Duodenal mucosa (tissue), 2 donors: ENCODE data around the gene ACACB.

Source experiments
- H3K27ac ChIP-seq: one replicate; pipeline ENCODE4 v1.7.0; 2013; ENCODE audit warnings: low read depth, low read length
- H3K27me3 ChIP-seq, 2 donors: one replicate each; pipeline ENCODE4 v1.7.0; 2013; ENCODE audit warnings: low read length in 2 of 2, control low read depth in 1 of 2; ENCODE audit not compliant: insufficient read depth in 2 of 2, control insufficient read depth in 1 of 2
- H3K36me3 ChIP-seq, 2 donors: one replicate each; pipeline ENCODE4 v1.7.0; 2013; ENCODE audit warnings: low read length in 2 of 2, control low read depth in 1 of 2; ENCODE audit not compliant: insufficient read depth in 2 of 2, control insufficient read depth in 1 of 2
- H3K4me1 ChIP-seq, 2 donors: one replicate each; pipeline ENCODE4 v1.7.0; 2013; ENCODE audit warnings: low read length in 2 of 2, control low read depth in 1 of 2; ENCODE audit not compliant: insufficient read depth in 2 of 2, control insufficient read depth in 1 of 2
- H3K4me3 ChIP-seq, 2 donors: one replicate each; pipeline ENCODE4 v1.7.0; 2013; ENCODE audit warnings: low read length in 2 of 2, low read depth in 1 of 2
- H3K9ac ChIP-seq, 2 donors: one replicate each; pipeline ENCODE4 v1.7.0; 2013; ENCODE audit warnings: low read length in 2 of 2, low read depth in 1 of 2
- H3K9me3 ChIP-seq, 2 donors: one replicate each; pipeline ENCODE4 v1.7.0; 2013; ENCODE audit warnings: low read length in 2 of 2, control low read depth in 1 of 2; ENCODE audit not compliant: control insufficient read depth in 1 of 2

The ACACB gene

GRCh38 chr12:109154451-109155438 is 38.4 kb downstream of the ACACB start:
- H3K4me3 ChIP-seq, result peak overlapping the region; percentile 74 to 75
- peak overlapping the region; percentile 71 to 74 for H3K9ac ChIP-seq
- H3K4me1 ChIP-seq, result peaks cover 23 to 38% of the 10 kb centered on the region in 2 donors
- no peaks in the 10 kb centered on the region for H3K9me3 ChIP-seq
- no peaks in the 10 kb centered on the region for H3K36me3 ChIP-seq
- peak overlapping the region; percentile 86 for H3K27ac ChIP-seq
- H3K27me3 ChIP-seq, result no peaks in the 10 kb centered on the region

GRCh38 chr12:109156036-109156435 is 39.6 kb downstream of the ACACB start:
- H3K4me1 ChIP-seq, result peaks cover 13 to 29% of the 10 kb centered on the region in 2 donors
- H3K9ac ChIP-seq, result no peak overlapping the region
- H3K36me3 ChIP-seq, result no peaks in the 10 kb centered on the region
- H3K9me3 ChIP-seq, result no peaks in the 10 kb centered on the region
- no peak overlapping the region for H3K27ac ChIP-seq
- no peaks in the 10 kb centered on the region for H3K27me3 ChIP-seq
- no peak overlapping the region for H3K4me3 ChIP-seq

DNA sequence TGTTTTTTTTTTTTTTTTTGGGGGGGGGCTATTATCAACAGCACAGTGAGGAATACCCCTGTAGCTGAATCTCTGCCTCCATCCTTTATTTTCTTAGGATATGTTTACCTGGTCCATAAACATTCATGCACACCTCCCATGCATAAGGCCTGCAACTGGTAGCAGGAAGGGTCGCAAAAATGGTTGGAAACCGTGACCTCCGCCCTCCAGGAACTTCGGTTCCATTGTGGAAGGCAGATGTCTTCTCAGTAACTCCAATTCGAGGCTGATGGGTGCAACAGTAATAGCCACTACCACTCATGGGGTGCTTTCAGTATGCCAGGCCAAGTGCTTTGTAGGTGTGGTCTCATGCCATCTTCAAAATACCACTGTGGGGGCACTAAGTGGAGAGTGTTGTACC is 40.2 kb downstream of the ACACB start:
- no peaks in the 10 kb centered on the region for H3K27me3 ChIP-seq
- no peak overlapping the region for H3K4me3 ChIP-seq
- peaks cover 13 to 29% of the 10 kb centered on the region in 2 donors for H3K4me1 ChIP-seq
- H3K36me3 ChIP-seq, result no peaks in the 10 kb centered on the region
- no peak overlapping the region for H3K27ac ChIP-seq
- no peaks in the 10 kb centered on the region for H3K9me3 ChIP-seq
- no peak overlapping the region for H3K9ac ChIP-seq

DNA sequence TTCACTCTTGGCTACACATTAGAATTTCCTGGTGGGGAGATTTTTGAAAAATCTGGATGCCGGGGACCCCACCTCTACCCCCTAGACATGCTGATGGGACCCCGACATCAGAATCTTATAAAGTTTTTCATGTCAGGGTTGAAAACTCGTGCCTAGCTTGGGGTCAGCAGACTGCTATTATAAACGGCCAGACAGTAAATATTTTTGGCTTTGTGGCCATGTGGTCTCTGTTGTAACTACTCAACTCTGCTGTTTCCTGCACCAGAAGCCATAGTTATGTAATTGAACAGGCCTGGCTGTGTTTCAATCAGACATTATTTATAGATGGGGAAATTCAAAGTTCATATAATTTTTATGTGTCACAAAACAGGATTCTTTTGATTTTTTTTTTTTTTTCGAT is 41.6 kb downstream of the ACACB start:
- Histone ChIP-seq H3K4me3 (no peak overlapping the region), H3K4me1 (peaks cover 13 to 29% of the 10 kb centered on the region in 2 donors), H3K36me3 (peaks cover 0 to 5% of the 10 kb centered on the region in 2 donors), H3K9ac (no peak overlapping the region), H3K27ac (no peak overlapping the region), H3K9me3 (no peaks in the 10 kb centered on the region), H3K27me3 (no peaks in the 10 kb centered on the region)

GRCh38 chr12:109160433-109160832 is 44.0 kb downstream of the ACACB start:
- Histone ChIP-seq H3K27ac (peak overlapping the region; percentile 47), H3K4me3 (no peak overlapping the region), H3K9ac (no peak overlapping the region), H3K4me1 (peaks cover 0 to 18% of the 10 kb centered on the region in 2 donors), H3K36me3 (peaks cover 7 to 11% of the 10 kb centered on the region in 2 donors), H3K9me3 (no peaks in the 10 kb centered on the region), H3K27me3 (no peaks in the 10 kb centered on the region)

GRCh38 chr12:109160873-109161272 is 44.5 kb downstream of the ACACB start:
- no peak overlapping the region for H3K27ac ChIP-seq

GRCh38 chr12:109162551-109162950 is 46.2 kb downstream of the ACACB start:
- Histone ChIP-seq H3K4me1 (peaks cover 0 to 4% of the 10 kb centered on the region in 2 donors), H3K9ac (no peak overlapping the region), H3K9me3 (no peaks in the 10 kb centered on the region), H3K27me3 (no peaks in the 10 kb centered on the region), H3K36me3 (peaks cover 16 to 19% of the 10 kb centered on the region in 2 donors), H3K27ac (no peak overlapping the region), H3K4me3 (no peak overlapping the region)

More at GRCh38 chr12:109160873-109161272, 44.5 kb downstream of the ACACB start:
- Histone ChIP-seq H3K9me3 (no peaks in the 10 kb centered on the region), H3K4me3 (no peak overlapping the region), H3K27me3 (no peaks in the 10 kb centered on the region), H3K9ac (no peak overlapping the region), H3K36me3 (peaks cover 7 to 13% of the 10 kb centered on the region in 2 donors), H3K4me1 (peaks cover 0 to 13% of the 10 kb centered on the region in 2 donors)

DNA sequence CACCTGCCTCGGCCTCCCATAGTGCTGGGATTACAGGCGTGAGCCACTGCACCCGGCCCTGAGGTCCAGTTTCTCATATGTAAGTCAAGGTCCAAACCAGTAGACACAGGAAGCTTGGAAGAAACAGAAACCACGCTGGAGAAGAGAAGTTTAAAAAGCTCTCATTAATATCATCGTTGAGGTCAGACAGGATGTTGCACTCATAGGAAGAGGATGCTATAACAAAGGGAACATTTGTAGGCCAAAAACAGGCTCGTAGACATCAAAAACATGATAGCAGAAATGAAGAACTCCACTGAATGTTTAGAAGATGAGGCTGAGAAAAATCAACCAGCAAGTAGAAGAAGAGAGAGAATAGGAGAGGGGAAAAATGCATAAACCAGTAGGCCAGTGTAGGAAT is 46.8 kb downstream of the ACACB start:
- Histone ChIP-seq H3K4me1 (no peaks in the 10 kb centered on the region), H3K27ac (no peak overlapping the region), H3K4me3 (no peak overlapping the region), H3K9me3 (no peaks in the 10 kb centered on the region), H3K36me3 (peaks cover 22 to 25% of the 10 kb centered on the region in 2 donors), H3K27me3 (no peaks in the 10 kb centered on the region), H3K9ac (no peak overlapping the region)

DNA sequence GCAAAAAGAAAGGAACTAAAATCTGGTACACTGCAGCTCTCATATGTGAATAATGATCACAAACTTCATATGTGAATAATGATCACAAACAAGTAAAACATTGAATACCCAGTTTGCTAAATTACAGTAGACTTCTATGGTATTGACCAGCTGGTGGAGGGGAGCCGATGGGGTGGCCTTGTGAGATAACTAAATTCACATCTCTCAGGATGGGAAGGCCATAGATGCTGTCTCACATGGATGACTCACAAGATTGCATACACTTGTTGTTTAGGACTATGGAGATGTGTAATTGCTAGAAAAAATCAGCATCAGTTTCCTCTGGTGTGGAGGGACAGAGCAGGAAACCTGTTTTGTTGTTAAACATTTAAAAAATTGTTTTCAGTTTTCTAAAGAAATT is 49.2 kb downstream of the ACACB start:
- Histone ChIP-seq H3K4me1 (no peaks in the 10 kb centered on the region), H3K9me3 (no peaks in the 10 kb centered on the region), H3K27me3 (no peaks in the 10 kb centered on the region), H3K36me3 (peaks cover 29 to 33% of the 10 kb centered on the region in 2 donors), H3K4me3 (no peak overlapping the region), H3K9ac (no peak overlapping the region), H3K27ac (no peak overlapping the region)

- Histone ChIP-seq H3K4me3 (no peak overlapping the region), H3K9me3 (no peaks in the 10 kb centered on the region), H3K27ac (no peak overlapping the region), H3K27me3 (no peaks in the 10 kb centered on the region), H3K4me1 (no peaks in the 10 kb centered on the region), H3K9ac (no peak overlapping the region), H3K36me3 (peaks cover 33% of the 10 kb centered on the region in 2 donors)
Measured at GRCh38 chr12:109166371-109166770, 50.0 kb downstream of the ACACB start.
